GM19467 (cell line): ENCODE measurements around the gene RAB15.

Experiments
- ATAC-seq: cut with Tn5 transposase; IDR thresholded peaks from one replicate; pipeline ENCODE4 v1.9.1; 2021; ENCODE audit warnings: mild to moderate bottlenecking, moderate library complexity; ENCODE audit not compliant: unreplicated experiment

RAB15 gene

DNA sequence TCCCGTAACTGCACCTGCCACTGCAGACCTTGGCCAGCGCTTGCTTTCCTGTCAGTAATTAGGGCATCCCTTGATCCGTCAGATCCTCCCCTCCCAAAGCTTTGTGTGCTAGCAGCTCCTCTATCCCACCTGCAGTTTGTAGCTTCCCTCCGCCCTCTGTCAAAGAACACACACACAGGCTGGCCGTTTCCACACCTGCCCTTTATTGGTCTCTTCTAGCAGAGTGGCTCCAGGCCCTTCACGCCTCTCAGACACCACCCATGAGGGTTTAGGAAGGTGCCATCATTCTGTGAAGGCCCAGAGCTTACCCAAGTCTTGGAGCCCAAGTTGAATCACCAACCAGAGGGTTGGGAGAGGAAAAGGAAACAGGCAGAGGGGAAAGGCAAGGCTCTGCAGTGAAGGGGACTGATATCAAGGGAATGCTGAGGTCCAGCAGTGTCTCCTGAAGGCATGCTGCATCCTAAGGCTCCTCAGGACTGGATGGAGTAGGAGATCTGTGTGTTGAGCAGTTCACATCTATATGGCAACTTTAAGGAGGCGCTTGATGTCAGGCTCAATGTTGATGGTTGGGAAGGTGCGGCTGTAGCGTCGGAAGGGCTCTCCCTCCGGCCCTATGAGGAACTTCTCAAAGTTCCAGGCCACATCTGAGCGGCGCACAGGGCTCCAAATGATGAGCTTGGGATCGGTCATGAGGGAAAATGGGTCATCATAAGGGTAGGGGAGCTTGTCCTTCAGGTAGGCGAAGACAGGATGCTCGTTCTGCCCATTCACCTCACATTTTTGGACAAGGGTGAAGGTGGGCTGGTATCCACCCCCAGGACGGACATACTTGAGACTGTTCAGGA lies 32.9 kb downstream of the RAB15 start:
- no peak for ATAC-seq

DNA sequence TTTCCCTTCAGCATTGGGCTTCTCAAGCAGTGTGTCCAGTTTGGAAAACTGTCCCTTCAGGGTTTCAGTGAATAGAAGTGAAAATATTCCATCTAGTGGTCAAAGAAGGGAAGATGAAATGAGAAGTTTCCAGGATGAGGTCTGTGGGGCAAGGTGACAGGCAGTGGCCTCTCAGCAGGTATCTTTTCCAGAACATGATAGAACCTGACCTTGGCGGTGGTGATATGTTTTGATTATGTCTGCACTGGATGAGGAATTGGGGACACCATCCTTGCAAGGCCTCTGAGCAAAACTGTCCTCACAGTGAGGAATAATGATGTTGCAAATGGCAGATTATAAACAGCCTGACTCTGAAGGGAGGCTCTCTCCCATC lies 34.3 kb downstream of the RAB15 start:
- no peak for ATAC-seq

DNA sequence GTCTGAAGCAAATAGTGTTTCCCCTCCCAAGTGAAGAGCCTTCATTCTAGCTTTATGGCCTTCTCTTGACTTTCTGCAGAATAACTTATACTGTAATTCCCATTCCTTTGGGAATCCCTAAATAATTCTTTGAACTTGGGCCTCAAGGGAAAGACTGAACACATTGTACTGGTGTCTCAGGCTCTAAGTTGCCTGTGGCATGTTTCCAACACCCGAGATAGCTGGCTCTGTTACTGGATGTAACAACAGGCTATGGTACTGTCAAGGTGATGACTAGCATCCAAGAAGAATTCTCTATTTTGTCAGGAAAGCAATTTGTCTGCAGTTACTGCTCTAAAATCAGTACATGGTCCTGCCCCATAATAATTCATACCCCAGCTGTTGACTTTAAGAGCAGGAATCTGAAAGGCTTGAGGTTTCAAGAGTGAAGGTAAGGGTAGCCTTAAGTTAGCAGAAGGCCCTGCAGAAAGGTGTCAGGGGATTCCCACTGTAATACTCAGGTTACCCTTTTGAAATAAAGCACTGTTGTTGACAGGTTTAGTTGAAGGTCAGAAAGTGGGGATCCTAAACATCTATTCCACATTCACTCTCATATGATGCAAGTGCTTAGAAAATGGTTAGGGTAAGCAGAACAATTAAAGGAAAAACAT lies 34.8 kb downstream of the RAB15 start:
- no peak for ATAC-seq

DNA sequence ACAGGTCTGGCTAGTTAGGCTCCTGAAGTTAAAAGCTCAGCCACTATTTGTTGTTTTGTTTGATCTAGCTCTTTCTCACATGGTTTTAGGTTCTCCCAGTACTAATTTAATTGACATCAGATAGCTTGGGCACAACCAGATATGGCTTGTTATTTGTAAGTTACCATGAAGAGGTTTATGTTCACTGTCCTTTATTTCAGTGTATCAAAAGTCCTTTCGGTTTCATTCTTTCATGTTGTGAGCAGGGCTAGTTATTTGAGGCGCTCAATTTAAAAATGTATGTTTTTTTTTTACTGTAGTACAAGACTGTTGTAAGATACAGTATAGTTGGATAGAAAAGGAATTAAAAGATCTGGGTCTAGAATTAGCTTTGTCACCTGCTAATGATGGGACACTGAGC lies 36.6 kb downstream of the RAB15 start:
- ATAC-seq, result no peak

DNA sequence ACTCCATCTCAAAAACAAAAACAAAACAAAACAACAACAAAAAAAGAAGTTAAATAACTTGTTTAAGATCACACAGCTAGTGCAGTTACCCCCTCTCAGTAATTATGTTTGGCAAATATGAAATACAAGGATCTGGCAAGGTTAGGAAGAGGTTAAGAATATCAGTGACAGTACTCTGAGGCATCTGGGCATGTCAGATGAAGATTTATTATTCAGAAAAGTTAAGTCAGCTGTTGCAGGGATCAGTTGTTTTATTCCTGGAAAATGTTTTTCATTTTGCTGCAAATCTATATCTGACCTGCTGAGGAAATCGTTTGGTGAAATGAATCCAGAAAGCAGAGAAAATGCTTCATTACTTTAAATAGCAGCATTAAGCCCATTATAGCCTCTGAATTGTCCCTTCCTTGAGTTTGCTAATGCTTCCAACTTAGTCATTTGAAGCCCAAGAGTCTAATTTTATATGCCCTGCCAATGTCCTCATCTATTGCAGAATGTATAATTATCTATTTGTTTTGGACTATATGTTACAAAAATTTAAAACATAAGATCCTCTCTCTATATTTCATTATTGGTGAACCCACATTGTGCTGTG lies 37.7 kb downstream of the RAB15 start:
- no peak for ATAC-seq

DNA sequence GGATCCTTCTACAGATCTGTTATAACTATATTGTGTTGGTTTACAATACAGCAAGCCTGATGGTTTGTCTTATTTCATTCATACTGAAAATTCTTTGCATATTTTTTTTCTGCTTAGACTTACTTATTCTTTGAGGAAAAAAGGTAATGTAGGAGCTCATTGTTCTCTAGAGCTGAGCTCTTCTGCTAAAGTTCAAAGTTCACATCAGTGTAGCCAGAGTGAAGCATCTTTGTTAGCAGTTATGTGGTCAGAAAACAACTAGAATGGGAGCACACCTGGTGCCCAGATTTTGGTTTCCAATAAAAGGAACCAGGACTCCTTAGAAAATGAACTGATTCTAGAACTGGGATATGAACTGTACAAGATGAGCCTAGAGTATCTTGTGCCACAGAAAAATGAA lies 39.9 kb downstream of the RAB15 start:
- no peak for ATAC-seq

DNA sequence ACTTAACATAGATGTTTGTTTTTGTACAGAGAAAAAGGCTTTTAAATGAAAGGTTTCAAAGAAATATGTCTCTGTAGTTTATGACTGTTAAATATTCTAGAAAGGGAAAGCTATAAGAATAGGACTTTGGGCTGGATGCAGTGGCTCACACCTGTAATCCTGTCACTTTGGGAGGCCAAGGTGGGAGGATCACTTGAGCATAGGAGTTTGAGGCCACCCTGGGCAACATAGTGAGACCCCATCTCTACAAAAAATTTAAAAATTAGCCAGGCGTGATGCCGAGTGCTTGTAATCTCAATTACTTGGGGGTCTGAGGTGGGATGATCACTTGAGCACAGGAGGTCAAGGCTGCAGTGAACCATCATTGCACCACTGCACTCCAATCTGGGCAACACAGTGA lies 41.0 kb downstream of the RAB15 start:
- ATAC-seq, result no peak

DNA sequence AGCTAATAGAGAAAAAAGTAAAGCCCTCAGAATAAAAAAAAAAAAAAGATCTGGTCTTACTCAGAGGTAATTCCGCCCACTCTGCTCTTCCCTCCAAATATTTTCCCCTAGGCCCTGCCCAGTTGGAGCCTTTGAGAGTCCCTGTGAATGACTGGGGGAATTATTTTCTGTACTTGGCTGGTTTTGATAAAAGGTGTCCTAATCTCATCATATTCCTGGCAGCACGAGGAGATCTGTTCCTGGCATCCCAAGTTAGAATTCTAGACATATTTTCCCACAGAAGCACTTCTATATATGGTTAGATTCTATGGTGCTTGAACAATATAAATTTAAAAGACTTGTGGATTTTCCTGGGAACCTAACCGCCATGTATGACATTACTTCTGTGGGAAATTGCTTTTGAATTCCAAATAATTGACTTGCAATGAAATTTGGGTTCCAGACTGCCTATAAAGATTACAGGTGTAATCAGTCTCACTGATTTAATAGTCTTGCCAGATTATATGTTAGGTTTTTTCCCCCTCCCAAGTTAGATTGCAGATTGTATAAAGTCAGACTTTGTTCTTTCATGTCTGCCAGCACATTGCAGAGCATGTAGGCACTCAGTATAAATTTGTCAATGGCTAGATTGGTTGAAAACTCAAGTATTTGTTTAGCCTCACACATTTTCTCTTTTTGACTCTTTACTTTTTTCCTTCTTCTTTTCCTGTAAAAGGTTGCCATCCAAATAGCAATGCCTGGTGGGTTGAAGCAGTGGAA lies 41.9 kb downstream of the RAB15 start:
- ATAC-seq, result no peak

DNA sequence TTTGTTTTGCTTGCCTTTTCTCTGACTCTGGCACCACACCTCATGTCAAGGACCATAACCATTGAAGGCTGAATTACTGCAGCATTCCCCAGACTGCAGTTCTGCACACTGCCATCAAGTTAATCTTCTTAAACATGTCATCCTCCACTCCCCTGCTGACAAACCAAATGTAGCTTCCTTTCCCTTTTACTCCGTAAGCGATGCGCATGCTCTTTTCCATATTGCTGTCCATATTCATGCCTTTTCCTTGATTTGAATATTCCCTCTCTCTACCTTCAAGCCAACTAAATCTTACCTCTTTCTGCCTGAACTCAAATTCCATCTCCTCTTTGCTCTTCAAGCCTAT lies 43.1 kb downstream of the RAB15 start:
- ATAC-seq, result no peak

DNA sequence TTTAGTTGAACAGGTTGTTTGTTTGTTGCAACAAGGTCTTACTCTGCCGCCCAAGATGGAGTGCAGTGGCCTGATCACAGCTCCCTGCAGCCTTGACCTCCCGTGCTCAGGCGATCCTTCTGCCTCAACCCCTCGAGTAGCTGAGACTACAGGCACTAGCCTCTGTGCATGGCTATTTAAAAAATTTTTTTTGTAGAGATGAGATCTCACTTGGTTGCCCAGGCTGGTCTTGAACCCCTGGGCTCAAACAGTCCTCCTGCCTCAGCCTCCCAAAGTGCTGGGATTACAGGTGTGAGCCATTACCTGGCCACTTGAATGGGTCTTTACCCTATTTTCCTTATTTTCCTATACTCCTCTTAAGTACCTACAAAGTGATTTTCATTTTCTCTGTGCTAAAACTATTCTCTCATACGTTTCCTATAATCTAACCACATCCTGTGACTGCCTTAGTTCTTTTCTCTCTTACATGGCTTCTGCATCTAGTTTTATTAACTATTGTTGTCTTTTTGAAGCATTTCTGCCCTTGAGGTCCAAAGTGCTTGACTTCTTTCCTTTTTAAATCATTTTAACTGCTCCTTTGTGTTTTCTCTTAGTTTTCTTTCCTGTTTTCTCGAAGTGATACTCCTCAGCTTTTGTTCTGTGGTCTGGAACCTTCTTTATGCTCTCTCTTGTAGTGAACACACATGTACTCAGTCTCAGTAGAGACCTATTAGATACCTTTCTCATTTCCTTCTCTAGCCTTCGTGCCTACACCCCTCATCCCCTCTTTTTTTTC lies 43.7 kb downstream of the RAB15 start:
- ATAC-seq, result no peak

DNA sequence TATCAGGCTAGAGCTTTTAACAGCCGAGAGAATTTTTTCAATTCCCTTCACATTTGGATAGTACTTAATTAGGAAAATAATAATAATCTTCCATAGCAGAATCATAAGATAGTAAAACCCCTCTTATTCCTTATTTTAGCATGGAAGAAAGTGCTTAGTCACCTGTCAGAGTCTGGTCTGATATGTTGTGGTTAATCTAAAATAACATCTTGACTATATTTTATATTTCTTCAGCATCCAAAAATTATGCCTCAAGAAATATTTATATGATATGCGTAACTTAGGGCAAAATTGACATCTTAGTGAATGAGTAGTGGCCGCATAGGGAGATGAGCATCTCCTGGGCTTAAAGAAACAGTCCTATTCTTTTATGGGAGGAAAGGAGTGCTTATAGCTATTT lies 45.1 kb downstream of the RAB15 start:
- no peak for ATAC-seq

DNA sequence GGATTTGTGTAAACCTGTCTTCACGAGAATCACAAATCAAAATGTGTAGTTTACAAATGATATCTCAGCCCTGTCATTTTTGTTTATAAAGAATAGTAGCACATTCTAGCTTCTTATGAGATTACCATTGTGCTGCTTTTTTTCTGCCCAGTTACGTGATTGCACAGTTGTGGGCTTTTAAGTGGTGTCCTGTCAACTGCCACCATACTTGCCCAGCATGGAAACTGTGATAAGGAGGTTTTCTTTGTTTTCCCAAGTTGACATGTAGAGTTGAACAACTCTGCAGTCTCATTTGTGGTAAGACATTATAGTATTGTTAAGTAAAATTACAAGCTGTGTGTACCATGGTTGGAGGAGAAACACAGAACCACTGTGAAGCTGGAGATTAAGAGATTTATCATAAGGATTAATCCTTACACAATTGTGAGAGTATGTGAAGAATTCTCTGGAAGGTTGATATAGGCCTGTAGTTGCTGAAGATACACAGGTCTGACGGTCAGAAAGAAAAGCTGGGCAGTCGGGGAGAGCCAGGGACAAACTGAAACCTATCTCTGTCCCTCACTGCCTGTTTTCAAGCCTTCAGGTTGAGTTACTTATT lies 45.6 kb downstream of the RAB15 start:
- no peak for ATAC-seq

DNA sequence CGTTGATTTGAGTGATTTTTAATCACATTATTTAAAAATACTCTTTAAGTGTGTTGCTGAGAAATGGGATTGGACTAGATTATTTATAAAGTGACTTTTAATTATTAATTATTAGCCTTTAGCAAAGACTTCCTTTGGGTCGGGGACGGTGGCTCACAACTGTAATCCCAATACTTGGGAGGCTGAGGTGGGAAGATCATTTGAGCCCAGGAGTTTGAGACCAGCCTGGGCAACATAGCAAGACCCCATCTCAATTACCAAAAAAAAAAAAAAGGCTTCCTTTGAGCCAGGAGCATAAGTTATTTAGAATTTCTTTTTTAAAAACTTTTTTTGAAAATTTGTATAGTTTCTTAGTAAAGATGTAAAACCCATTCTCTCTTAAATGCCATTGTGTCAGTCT lies 49.1 kb downstream of the RAB15 start:
- ATAC-seq, result no peak

DNA sequence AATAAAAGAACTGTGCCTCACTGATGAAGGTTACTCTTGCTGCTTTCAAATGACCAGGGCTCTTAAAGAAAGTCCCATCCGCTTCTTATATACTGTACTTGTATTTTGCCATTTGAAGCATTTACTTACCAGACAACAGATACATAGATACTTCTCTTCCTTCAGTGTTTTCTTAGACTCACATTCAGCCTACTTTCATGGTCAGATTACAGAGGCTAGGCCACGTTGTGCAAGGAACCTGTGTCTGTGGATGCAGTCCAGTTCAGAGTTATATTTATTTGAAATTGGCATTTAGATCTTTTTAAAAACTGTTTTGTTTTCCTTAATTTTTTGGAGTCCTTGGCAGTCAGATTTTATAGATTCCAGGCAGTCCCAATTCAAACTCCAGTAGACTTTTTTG lies 51.7 kb downstream of the RAB15 start:
- no peak for ATAC-seq

DNA sequence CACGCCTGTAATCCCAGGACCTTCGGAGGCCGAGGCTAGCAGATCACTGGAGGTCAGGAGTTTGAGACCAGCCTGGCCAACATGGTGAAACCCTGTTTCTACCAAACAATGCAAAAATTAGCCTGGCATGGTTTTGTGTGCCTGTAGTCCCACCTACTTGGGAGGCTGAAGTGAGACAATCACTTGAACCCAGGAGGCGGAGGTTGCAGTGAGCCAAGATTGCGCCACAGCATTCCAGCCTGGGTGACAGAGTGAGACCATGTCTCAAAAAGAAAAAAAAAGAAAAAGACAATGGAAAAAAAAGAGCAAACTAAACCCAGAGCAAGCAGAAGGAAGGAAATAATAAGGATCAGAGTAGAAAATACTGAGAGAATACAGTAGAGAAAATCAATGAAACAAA lies 52.5 kb downstream of the RAB15 start:
- no peak for ATAC-seq

DNA sequence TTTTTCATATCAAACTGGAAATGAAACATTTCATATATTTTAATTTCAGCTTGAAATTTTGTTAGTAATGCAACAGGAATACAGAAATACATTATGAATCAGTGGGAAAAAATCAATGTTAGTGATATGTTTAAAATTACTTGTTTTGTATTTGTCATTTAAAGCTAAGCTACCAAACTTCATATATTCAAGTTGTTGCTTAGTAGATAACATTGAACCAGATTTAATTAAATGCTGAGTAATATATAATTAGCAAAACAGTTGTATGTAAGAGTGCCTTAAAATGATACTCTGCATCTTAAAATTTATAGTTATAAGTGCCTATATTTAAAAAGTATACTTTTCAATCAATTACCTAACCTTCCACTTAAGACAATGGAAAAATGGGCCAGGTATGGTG lies 52.9 kb downstream of the RAB15 start:
- no peak for ATAC-seq

DNA sequence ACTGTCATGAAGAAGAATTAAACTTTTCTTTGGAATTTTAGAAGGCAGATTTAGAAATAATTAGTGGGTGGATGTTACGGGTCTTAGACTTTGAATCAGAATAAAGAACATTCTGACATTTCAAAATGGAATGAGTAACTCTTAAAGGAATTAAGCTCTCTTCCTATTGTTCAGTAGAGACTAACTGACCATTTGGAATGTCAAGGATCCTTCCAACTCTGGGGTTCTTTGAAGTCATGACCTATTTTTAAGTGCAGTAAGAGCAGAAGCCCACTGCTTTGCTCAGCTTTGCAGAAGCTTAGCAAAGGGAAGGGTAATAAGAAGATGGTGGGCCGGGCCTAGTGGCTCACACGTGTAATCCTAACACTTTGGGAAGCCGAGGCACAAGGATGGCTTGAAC lies 53.9 kb downstream of the RAB15 start:
- ATAC-seq, result no peak

DNA sequence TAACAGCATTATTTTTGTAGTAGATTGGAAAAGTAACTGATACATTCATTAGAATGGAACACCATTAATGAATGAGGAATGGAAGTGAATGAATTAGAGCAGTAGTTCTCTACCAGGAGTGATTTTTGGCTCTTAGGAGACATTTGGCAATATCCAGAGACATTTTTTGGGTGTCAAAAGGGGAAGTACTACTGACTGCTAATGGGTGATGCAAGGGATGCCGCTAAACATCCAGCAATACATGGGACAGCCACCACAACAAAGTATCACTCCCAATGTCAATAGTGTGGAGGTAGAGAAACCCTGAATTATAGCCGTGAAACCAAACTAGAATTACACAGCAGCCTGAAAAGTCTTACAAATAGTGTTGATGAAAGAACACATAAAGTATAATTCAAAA lies 56.3 kb downstream of the RAB15 start:
- ATAC-seq, result no peak

DNA sequence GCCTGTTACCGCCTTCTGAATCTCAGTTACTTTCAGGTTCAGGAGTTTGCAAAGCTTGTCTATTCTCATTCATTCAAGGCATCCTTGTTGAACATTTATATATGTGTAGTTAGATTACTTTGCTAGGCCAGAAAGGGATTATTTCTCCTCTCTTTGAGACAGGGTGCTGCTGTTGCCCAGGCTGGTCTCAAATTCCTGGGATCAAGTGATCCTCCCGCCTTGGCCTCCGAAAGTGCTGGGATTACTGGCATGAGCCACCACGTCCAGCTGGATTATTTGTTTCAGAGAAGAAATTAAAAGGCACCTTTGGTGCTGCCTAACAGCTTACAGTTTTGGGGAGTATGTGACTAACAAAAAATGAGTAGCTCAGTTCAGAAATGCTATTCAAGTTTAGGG lies 57.1 kb downstream of the RAB15 start:
- no peak for ATAC-seq

DNA sequence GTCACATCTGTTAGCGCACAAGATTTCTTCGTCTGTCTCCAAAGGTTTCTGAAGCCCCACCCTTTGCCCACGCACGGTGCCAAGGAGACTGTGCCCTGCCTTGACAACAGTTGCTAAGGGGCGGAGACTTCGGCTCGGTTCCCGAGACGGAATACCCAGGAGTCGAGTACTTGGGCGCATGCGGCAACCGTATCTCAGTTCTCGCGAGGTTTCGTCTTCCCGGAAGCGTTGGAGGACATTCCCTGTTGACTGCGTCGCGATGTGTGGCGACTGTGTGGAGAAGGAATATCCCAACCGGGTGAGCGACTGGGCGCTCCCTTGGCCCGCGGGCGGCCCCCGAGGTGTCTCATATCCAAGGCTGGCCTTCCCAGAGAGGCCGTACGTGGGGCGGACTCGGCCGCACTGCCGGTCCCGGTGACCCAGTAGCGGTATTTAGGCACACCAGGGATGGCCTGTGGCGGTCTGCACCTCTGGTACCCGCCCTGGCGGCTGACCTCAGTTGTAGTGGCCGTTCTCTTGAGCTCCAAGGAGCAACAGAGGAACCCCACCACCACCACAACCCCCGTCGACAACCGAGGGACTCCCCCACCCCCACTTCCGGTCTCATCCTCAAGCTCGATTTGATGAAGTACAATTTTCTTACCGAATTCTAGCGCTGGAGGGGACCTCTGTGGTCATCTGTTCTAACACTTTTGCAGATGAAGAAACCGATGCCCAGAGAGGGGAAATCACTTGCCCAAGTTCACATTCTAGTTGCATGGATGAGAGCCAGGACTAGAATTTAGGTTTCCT lies 57.7 kb downstream of the RAB15 start, which contains the start of gene CHURC1:
CHURC1 (plus strand) TSS at position 219 of the 792 bp plus-strand sequence; CDS start at position 260, 41 bp downstream.
- peak; percentile 98 for ATAC-seq
